Kidney epithelial cell (primary cell): ENCODE data around the gene IQCE. TPM values are rescaled to one million over a fixed set of nuclear protein-coding genes. Genes with fewer than 3 reads are reported as not detected.

Experiments used
- DNase-seq: peaks from one replicate; pipeline ENCODE4 v3.0.0-alpha.2; 2010; ENCODE audit warnings: low read depth
- H3K27me3 ChIP-seq: 2 replicates; pipeline ENCODE4 v1.6.0; 2011; ENCODE audit warnings: low read length; ENCODE audit not compliant: control insufficient read depth, insufficient read depth
- H3K36me3 ChIP-seq: 2 replicates; pipeline ENCODE4 v1.5.1; 2011; ENCODE audit warnings: low read length; ENCODE audit not compliant: control insufficient read depth, insufficient read depth
- H3K4me3 ChIP-seq: 2 replicates; pipeline ENCODE4 v1.5.1; 2011; ENCODE audit warnings: low read depth, mild to moderate bottlenecking, control low read depth, low read length
- total RNA-seq: library from RNA; depleted of rRNA; stranded (reverse); fragments of >200 nt; gene quantifications from 2 replicates; pipeline ENCODE4 v1.2.3, GENCODE V29; 2015
- TF ChIP-seq, protein P1 (sequence below): IDR thresholded peaks from 2 replicates; pipeline ENCODE4 v1.5.1; 2011; ENCODE audit warnings: mild to moderate bottlenecking, moderate library complexity, low read length, control low read depth, inconsistent platforms; ENCODE audit not compliant: insufficient read depth, poor library complexity, severe bottlenecking

The IQCE gene
- total RNA-seq, 1 donor from 2014 or later, result 18.0 TPM

DNA sequence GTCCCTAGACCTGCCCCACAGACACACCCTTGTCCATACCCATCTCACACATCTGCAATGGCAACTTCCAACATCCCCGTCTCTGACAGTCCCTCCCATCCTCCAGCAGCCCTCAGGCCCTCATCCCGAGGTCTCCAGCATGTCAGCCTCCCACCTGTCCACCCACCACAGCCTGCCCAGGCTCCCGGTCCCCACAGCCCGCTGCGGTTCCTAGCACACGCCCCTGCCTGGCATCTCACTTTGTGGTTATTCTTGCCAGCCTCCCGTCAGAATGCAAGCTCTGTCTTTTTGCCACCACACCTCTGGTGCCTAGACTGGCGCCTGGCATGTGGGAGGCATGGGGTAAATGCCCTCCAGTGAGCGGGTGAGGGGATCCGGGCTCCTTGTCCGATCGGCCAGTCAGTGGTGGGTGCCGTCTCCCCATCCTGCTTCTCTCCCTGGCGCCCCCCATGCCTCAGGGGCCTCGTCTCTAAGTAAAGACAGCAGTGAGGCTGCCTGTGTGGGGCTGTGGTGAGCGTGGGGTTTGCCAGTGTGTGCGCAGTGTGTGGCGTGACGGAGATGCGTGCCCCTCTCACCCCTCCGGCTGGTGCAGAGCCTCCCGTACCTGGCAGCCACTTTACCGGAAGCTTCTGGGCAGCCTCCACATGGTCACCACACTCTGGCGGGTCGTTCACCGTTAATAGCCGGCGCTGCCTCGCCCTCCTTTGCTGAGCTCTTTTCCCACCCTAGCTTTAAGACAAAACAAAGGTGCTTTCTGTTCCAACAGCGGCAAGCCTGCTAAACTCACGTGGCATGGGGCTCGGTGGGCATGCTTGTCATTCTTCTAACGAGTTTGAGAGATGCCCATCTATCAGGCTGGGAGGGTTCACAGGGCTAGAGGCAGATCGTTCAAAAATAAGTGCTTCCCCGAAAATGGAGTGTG lies 44.5 kb downstream of the IQCE start:
- DNase-seq, result no peak
- TF ChIP-seq, protein P1, sequence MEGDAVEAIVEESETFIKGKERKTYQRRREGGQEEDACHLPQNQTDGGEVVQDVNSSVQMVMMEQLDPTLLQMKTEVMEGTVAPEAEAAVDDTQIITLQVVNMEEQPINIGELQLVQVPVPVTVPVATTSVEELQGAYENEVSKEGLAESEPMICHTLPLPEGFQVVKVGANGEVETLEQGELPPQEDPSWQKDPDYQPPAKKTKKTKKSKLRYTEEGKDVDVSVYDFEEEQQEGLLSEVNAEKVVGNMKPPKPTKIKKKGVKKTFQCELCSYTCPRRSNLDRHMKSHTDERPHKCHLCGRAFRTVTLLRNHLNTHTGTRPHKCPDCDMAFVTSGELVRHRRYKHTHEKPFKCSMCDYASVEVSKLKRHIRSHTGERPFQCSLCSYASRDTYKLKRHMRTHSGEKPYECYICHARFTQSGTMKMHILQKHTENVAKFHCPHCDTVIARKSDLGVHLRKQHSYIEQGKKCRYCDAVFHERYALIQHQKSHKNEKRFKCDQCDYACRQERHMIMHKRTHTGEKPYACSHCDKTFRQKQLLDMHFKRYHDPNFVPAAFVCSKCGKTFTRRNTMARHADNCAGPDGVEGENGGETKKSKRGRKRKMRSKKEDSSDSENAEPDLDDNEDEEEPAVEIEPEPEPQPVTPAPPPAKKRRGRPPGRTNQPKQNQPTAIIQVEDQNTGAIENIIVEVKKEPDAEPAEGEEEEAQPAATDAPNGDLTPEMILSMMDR, result no peak
- H3K27me3 ChIP-seq, result no peaks in the 10 kb centered on the region
- H3K4me3 ChIP-seq, result no peak overlapping the region
- H3K36me3 ChIP-seq, result peaks cover 1% of the 10 kb centered on the region

DNA sequence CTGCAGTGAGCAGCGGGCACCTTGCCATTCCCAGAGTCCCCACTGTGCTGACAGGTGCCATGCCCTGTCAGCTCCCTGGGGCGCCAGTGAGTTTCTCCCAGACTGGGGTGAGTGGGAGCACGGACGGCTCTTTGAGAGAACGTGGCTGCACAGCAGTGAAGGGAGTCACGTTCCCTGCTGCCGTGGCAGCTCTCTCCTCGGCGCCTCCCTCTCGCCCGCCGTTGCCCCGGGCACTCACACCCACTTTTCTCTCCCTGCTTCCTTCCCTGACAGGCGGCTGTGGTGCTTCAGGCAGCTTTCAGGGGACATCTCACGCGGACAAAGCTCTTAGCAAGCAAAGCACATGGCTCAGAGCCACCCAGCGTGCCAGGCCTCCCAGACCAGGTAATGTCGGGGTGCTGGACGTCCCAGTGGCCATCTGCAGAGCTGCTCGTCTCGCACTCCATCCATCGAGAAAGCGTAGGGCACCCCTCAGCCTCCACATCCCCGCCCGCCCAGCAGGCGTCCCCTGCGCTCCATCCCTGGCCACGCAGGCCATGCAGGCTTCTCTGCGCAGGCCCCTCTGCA lies 45.9 kb downstream of the IQCE start:
- TF ChIP-seq, protein P1, result no peak

DNA sequence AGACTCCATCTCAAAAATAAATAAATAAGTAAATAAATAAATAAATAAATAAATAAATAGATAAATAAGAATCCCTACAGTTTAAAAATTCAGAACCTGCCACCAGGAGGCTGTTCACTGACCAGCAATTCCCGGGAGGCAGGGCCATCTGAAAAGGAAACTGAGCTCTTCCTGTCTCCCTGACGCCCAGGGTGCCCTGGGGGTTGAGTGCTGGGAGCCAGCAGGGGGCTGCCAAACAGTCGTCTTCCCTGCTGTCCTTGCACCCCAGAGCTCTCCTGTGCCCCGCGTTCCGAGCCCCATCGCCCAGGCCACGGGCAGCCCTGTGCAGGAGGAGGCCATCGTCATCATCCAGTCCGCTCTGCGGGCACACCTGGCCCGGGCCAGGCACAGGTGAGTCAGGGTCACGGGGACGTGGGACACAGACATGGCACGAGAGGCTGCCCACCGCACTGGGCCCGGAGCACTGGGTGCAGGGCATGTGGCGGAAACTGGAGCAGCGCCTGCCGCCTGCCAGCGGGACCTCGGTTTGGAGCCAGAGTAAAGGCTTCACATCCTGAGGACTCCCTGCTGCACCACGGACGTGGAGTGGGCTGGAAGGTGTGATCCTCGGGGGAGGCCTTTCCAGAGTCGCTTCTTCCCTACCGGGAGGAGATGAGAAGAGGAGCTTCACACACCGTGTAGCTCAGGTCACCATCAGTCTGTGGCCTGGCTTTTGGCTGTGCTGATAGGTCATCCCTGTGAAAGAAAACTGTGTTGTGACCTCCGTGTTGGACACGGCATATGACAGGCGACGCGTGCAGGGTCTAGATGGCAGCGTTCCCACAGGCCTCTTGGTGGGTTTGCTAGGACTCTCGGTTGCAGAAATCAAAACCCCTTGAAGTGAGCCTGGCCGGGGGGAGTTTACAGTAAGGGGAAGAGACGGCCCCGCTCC lies 47.1 kb downstream of the IQCE start:
- DNase-seq, result no peak
- H3K27me3 ChIP-seq, result no peaks in the 10 kb centered on the region
- peaks cover 1% of the 10 kb centered on the region for H3K36me3 ChIP-seq
- TF ChIP-seq, protein P1, result no peak
- H3K4me3 ChIP-seq, result no peak overlapping the region

More for the DNA sequence above, 45.9 kb downstream of the IQCE start:
- DNase-seq, result no peak
- H3K36me3 ChIP-seq, result peaks cover 1% of the 10 kb centered on the region
- H3K27me3 ChIP-seq, result no peaks in the 10 kb centered on the region
- no peak overlapping the region for H3K4me3 ChIP-seq

DNA sequence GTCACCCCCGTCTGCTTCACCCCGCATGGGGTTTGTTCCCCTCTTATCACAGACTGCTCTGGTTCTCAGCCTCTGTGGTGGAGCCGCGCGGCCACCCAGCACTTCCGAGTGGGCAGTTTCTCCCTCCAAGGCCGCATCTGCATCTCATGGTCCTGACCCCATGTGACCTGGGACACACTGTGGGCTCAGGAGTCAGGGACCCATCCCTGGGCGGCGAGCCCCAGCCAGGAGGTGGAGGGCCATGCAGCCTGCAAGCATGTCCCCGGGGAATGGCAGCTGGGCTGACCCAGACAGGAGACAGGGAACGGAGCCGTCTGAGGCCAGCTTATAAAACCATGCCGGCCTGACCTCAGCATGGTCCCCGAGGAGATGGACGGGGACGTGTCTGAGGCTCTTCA lies 47.8 kb downstream of the IQCE start:
- TF ChIP-seq, protein P1, result no peak
- Histone ChIP-seq H3K36me3 (no peaks in the 10 kb centered on the region), H3K27me3 (no peaks in the 10 kb centered on the region), H3K4me3 (no peak overlapping the region)
- no peak for DNase-seq

DNA sequence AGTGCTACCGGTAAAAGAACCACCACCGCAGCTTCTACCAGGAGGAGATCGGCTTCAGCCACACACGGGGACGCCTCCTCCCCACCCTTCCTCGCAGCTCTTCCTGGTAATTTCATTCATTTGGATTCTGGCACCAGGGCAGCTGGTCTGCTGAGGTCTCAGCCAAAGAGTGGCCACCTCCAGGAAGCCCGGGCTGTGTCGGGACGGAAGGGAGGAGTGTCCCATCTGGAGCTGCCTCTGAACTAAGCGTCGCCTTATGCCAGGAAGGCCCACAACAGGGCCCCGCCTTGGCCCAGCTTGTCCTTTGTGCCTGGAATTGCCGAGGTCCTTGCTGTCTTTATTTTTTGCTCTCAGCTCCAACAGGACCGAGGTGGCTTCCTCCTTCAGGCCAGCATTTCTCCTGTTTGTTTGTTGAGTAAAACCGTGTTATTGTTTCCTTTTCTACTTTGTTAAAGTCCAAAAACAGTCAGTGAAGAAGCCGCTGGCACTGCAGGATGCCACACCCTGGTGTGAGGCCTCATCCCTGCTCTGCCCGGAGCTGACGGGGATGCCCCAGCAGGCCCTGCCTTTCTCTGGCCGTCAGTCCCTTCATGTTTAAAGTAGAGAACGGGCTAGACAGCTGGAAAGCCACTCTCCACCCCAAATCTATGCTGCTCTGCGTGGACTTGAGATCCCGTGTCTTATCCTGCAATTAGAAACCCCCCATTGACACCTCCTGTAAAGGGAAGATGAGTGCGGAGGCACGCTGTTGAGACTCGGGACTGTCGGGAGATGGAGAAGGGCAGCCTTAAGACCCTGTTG lies 48.5 kb downstream of the IQCE start:
- DNase-seq, result no peak
- no peaks in the 10 kb centered on the region for H3K27me3 ChIP-seq
- TF ChIP-seq, protein P1, result no peak
- H3K4me3 ChIP-seq, result no peak overlapping the region
- H3K36me3 ChIP-seq, result no peaks in the 10 kb centered on the region
